Ovary (tissue), 3 donors: Measurements from ENCODE around the gene ADD2.

Source experiments
- CTCF ChIP-seq, 3 donors: fragments of 450-650 bp in 2 of 3; fragments of 200-600 bp in 1 of 3; IDR thresholded peaks; one replicate each; pipeline versions ENCODE4 v1.5.1 to v1.8.0; 2016 to 2022; ENCODE audit warnings: antibody characterized with exemption in 3 of 3, mild to moderate bottlenecking in 1 of 3
- POLR2A ChIP-seq: fragments of 450-650 bp; IDR thresholded peaks from one replicate; pipeline ENCODE4 v1.6.1; 2017; ENCODE audit warnings: antibody characterized with exemption, mild to moderate bottlenecking, moderate library complexity
- donor health status: DM: no; HTN: no; CAD: no.

- no peak for TF ChIP-seq CTCF (IDR thresholded peaks at IDR 0.05)
- no peak for TF ChIP-seq POLR2A
These were observed 22.6 kb downstream of the ADD2 start for GRCh38 chr2:70745276-70745825.
